ENCODE results near the gene ASB15. TPM values are rescaled to one million over a fixed set of nuclear protein-coding genes. Genes with fewer than 3 reads are reported as not detected.

Gene ASB15
- total and polyA plus RNA-seq, 12 donors = 0.99 to 80.6 (median 53.4) TPM

- TF ChIP-seq, protein P1, sequence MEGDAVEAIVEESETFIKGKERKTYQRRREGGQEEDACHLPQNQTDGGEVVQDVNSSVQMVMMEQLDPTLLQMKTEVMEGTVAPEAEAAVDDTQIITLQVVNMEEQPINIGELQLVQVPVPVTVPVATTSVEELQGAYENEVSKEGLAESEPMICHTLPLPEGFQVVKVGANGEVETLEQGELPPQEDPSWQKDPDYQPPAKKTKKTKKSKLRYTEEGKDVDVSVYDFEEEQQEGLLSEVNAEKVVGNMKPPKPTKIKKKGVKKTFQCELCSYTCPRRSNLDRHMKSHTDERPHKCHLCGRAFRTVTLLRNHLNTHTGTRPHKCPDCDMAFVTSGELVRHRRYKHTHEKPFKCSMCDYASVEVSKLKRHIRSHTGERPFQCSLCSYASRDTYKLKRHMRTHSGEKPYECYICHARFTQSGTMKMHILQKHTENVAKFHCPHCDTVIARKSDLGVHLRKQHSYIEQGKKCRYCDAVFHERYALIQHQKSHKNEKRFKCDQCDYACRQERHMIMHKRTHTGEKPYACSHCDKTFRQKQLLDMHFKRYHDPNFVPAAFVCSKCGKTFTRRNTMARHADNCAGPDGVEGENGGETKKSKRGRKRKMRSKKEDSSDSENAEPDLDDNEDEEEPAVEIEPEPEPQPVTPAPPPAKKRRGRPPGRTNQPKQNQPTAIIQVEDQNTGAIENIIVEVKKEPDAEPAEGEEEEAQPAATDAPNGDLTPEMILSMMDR (IDR thresholded peaks at IDR 0.05) = no peak
- no peaks in the 10 kb centered on the region for H3K27me3 ChIP-seq
- H3K36me3 ChIP-seq = no peaks in the 10 kb centered on the region
- intact Hi-C loops (cut with DNase I) = no loop called here
- H3K4me3 ChIP-seq = no peak overlapping the region
- peaks cover 0 to 7% (median 4%) of the 10 kb centered on the region in 9 donors for H3K4me1 ChIP-seq
- H3K9me3 ChIP-seq = no peaks in the 10 kb centered on the region
- DNase-seq (no peak), ATAC-seq (no peak)
- H3K27ac ChIP-seq = no peak overlapping the region
These were observed 39.5 kb upstream of the ASB15 start for GRCh38 chr7:123562121-123562520.

DNA sequence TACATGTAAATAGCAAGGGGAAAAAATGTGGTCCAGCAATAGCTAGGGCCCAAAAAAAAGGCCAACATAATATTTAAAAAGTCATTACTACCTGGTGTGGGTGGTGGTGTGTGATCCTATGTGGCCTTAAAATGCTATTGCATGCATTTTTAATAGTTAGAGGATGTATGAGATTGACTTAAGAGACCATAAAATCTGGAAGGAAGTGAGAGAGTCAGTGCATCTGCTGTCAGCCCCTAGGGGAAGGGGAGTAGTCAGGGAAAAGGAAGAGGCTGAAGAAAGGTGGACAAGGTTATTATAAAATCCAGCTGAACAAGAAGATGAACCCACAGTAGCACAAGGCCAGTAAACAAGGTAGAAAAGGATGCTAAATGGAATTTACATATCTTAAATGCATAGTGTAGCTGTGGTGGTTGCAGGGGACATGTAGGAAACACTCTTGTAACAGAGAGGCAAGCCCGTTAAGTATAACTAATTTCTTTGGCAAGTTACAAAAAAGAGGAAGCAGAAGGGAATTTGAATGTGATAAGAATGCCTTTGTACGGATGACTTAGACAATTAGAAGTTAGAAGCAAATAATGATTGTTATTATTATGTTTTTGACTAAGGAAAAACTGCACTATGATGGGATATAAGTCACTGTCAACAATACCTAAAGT, 32.1 kb upstream of the ASB15 start:
- H3K27me3 ChIP-seq = no peaks in the 10 kb centered on the region
- H3K4me3 ChIP-seq = no peak overlapping the region
- peaks cover 0 to 9% (median 0%) of the 10 kb centered on the region in 9 donors for H3K4me1 ChIP-seq
- 33 to 58% methylated on average over 2 of the region's 2 CpGs for WGBS, 2 donors
- H3K36me3 ChIP-seq = no peaks in the 10 kb centered on the region
- TF ChIP-seq, protein P1 (IDR thresholded peaks at IDR 0.05) = no peak
- intact Hi-C loops (cut with DNase I) = no loop called here
- H3K27ac ChIP-seq = peak overlapping the region in 2 of 10 donors; percentile 26 to 50
- ATAC-seq = no peak
- no peaks in the 10 kb centered on the region for H3K9me3 ChIP-seq
- DNase-seq = no peak

GRCh38 chr7:123570390-123571182, 31.0 kb upstream of the ASB15 start:
- intact Hi-C loops (cut with DNase I) = no loop called here
- peak overlapping the region in 1 of 10 donors; percentile 29 for H3K27ac ChIP-seq
- no peaks in the 10 kb centered on the region for H3K36me3 ChIP-seq
- TF ChIP-seq, protein P1 (IDR thresholded peaks at IDR 0.05) = no peak
- peaks cover 0 to 9% (median 0%) of the 10 kb centered on the region in 9 donors for H3K4me1 ChIP-seq
- peak in 2 of 8 donors; percentile 51 to 66 for ATAC-seq
- WGBS, 2 donors = 59 to 63% methylated on average over 4 of the region's 4 CpGs
- no peak for DNase-seq
- H3K4me3 ChIP-seq = no peak overlapping the region
- H3K9me3 ChIP-seq = no peaks in the 10 kb centered on the region
- H3K27me3 ChIP-seq = no peaks in the 10 kb centered on the region

DNA sequence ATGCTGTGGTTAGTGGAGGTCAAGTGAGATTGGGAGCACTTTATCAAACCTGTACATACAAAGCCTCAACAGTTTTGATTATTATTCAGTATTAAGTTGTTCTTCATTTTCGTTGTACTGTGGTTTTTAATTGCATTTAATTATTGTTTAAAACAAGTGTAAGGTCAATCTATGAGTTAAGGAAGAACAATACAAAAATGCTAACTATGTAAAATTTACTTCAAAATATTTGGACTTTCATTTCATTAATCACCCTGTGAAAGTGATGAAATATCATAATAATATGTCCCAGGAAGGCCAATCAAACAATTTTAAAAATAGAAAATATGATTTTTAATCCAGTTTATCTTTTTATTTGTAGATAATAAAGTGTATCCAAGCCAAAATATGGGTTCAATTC, 30.4 kb upstream of the ASB15 start:
- WGBS, 2 donors = 64 to 67% methylated on average over 1 of the region's 1 CpG
- no peak overlapping the region for H3K4me3 ChIP-seq
- peaks cover 0 to 9% (median 0%) of the 10 kb centered on the region in 9 donors for H3K4me1 ChIP-seq
- no peak overlapping the region for H3K27ac ChIP-seq
- intact Hi-C loops (cut with DNase I) = no loop called here
- no peaks in the 10 kb centered on the region for H3K36me3 ChIP-seq
- ATAC-seq = no peak
- H3K9me3 ChIP-seq = no peaks in the 10 kb centered on the region
- TF ChIP-seq, protein P1 (IDR thresholded peaks at IDR 0.05) = no peak
- no peaks in the 10 kb centered on the region for H3K27me3 ChIP-seq
- DNase-seq = no peak
